Stimulated activated CD4-positive, alpha-beta T cell treated with anti-CD3 and anti-CD28 coated beads, Interleukin-4, amount 100 ng/mL, for 1 hour (primary cell): ENCODE data around the gene FLNB.
"Not testable (repeated sequence)": the region's sequence is repeated elsewhere in the genome, so short reads cannot be mapped to it uniquely, and the experiment has no call there.

Source experiments
- DNase-seq: peaks from one replicate; pipeline ENCODE4 v3.0.0-alpha.2; 2020

The FLNB gene

GRCh38 chr3:57981483-57982087, 26.6 kb upstream of the FLNB start:
- DNase-seq, result no peak

GRCh38 chr3:57982561-57983243, 25.5 kb upstream of the FLNB start:
- DNase-seq, result no peak

- peak; percentile 39 for DNase-seq
These were observed 24.3 kb upstream of the FLNB start for GRCh38 chr3:57983734-57984518.

- no peak for DNase-seq
These were observed 22.8 kb upstream of the FLNB start for GRCh38 chr3:57985176-57985983.

DNA sequence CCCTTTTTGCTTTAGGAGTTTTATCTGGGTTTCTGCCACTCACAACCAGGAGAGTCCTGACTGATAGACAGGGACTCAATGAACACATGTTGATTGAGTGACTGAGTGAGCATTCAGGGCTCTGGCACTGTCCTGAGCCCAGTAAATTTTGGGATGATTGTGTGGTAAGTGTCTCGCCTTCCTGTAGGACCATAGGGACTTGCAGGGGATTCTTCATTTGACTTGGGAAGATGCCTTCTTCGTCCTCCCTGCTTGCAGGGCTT, 22.3 kb upstream of the FLNB start:
- DNase-seq, result no peak

- no peak for DNase-seq
These were observed 22.0 kb upstream of the FLNB start for GRCh38 chr3:57986261-57986660.

DNA sequence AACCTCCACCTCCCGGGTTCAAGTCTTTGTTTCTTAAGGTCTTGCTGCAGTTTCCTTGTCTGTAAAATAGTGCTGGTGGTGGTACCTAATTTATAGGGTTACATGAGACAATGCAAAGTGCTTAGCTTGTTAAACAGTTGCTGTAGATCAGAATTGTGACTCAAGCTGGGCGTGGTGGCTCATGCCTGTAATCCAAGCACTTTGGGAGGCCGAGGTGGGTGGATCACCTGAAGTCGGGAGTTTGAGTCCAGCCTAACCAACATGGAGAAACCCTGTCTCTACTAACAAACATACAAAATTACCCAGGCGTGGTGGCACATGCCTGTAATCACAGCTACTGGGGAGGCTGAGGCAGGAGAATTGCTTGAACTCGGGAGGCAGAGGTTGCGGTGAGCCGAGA, 19.0 kb upstream of the FLNB start:
- DNase-seq, result not testable (repeated sequence)

DNA sequence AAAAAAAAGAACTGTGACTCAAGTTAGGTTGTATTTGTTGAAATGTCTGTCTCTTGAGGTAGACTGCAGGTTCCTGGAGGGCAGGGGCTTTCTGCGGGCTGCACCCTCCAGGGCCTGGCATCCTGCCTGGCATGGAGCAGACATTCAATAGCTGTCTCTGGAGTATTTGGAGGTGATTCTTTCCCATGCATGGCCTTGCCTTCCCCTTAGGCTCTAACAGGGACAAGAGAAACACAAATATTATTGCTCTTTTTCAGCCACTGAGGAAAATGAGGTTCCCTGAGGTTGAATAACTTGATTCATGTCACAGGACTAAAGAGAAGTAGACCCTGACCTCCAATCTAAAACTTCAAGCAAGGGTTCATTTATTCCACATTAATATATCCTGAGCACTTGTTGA, 18.6 kb upstream of the FLNB start:
- no peak for DNase-seq

GRCh38 chr3:57992452-57993213, 15.6 kb upstream of the FLNB start:
- DNase-seq, result no peak

GRCh38 chr3:57998366-57999283, 9.6 kb upstream of the FLNB start:
- no peak for DNase-seq

DNA sequence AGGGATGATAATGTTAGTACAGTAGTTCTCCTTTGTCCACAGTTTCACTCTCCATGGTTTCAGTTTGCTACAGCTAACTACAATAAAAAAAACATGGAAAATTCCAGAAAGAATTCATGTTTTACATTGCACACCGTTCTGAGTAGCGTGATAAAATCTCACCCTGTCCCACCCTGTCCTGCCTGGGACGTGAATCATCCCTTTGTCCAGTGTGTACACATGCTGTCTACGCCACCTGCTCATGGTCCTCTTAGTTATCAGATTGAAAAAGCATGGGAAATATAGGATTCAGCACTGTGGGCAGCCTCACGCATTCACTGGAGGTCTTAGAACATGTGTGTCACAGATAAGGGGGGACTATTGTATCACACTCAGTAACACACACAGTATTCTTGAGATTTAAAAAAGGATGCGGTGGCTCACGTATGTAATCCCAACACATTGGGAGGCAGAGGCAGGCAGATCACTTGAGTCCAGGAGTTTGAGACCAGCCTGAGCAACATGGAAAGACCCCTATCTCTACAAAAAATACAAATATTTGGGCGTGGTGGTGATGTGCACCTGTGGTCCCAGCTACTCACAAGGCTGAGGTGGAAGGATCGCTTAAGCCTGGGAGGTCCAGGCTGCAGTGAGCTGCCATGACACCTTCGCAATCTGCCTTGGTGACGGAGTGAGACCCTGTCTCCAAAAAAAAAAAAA, 8.7 kb upstream of the FLNB start:
- no peak for DNase-seq

- DNase-seq, result no peak
These were observed 7.7 kb upstream of the FLNB start for GRCh38 chr3:58000306-58001085.

DNA sequence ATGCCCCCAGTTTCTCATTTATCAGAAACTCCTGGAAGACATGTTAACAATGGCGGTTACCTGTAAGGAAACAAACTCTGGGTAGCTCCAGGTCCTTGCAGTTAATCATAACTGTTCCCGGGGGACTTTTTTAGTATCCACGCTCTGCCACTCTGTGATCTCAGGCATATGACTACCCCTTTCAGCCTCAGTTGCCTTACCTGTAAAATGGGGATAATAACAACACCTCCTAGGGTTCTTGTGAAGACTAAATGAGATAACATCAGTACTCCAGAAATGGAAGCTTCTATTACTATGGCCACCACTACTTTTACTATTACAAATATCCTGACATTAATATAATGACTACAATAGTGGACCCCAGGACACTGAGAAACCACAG, 7.1 kb upstream of the FLNB start:
- no peak for DNase-seq

- DNase-seq, result no peak
These were observed 6.2 kb upstream of the FLNB start for GRCh38 chr3:58001979-58002378.

DNA sequence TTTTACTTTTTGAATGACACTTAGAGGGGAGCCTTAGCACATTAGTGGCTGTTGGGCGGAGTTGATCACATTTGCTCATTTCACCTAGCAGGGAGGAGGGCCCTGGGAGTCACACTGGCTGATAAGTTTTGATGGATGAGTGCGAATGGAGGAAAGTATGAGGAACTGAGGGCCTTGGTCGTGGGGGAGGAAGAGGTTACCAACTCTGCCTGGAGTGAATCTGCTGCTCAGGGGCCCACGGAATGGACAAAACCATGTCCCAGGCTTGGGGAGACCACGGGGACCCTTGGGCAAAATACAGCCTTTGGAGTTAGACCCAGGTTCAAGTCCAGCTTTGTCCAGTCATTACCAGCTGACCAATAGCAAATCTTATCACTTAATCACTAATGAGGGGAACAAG, 5.1 kb upstream of the FLNB start:
- no peak for DNase-seq

DNA sequence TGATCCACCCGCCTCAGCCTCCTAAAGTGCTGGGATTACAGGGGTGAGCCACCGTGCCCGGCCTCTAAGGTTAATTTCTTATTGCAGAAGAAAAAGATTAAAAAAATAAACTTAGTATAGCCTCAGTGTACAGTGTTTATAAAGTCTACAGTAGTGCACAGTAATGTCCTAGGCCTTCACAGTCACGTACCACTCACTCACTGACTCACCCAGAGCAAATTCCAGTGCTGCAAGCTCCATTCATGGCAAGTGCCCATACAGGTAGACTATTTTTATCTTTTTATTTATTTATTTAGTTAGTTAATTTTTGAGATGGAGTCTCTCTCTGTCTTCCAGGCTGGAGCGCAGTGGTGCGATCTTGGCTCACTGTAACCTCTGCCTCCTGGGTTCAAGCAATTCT, 3.2 kb upstream of the FLNB start:
- DNase-seq, result no peak

GRCh38 chr3:58005669-58006068, 2.6 kb upstream of the FLNB start:
- no peak for DNase-seq

GRCh38 chr3:58006661-58007060, 1.6 kb upstream of the FLNB start:
- no peak for DNase-seq

GRCh38 chr3:58009026-58009748, 965 bp downstream of the FLNB start:
- peak; percentile 32 for DNase-seq
